Gastrocnemius medialis (tissue), 4 donors: Measurements from ENCODE around the gene SLC16A10. TPM values are rescaled to one million over a fixed set of nuclear protein-coding genes. Genes with fewer than 3 reads are reported as not detected.
A peak's percentile ranks its signal among the peaks of the same experiment; 100 is the strongest.

Experiments
- ATAC-seq, 2 donors: fragments of 150-250 bp; one replicate each; pipeline ENCODE4 v1.9.1; 2016
- DNase-seq, 2 donors: peaks; one replicate each; pipeline ENCODE4 v3.0.0-alpha.2; 2019
- H3K27ac ChIP-seq, 4 donors: fragments of 200-600 bp; sonication (generic); 1 replicate in 1 of 4; 2 replicates in 3 of 4; pipeline ENCODE4 v1.5.1; 2016 to 2018; ENCODE audit warnings: mild to moderate bottlenecking in 2 of 4, moderate library complexity in 1 of 4
- H3K27me3 ChIP-seq, 3 donors: fragments of 200-600 bp; sonication (generic) in 2 of 3; 1 replicate in 1 of 3; 2 replicates in 2 of 3; pipeline versions ENCODE4 v1.5.1 to v1.6.0; 2016 to 2019; ENCODE audit warnings: mild to moderate bottlenecking in 1 of 3, moderate library complexity in 1 of 3
- H3K36me3 ChIP-seq, 2 donors: fragments of 200-600 bp; sonication (generic) in 1 of 2; one replicate each; pipeline ENCODE4 v1.5.1; 2017 to 2018
- H3K4me1 ChIP-seq, 2 donors: fragments of 200-600 bp; sonication (generic) in 1 of 2; one replicate each; pipeline ENCODE4 v1.5.1; 2016 to 2017; ENCODE audit warnings: mild to moderate bottlenecking in 2 of 2
- H3K4me3 ChIP-seq, 4 donors: fragments of 200-600 bp; sonication (generic) in 3 of 4; 1 replicate in 1 of 4; 2 replicates in 3 of 4; pipeline ENCODE4 v1.5.1; 2016 to 2019; ENCODE audit warnings: mild to moderate bottlenecking in 2 of 4
- H3K9me3 ChIP-seq, 3 donors: fragments of 200-600 bp; sonication (generic) in 2 of 3; 1 replicate in 1 of 3; 2 replicates in 2 of 3; pipeline ENCODE4 v1.5.1; 2016 to 2019
- CTCF ChIP-seq, 5 experiments: fragments of 450-650 bp in 3 of 5; fragments of 200-600 bp in 2 of 5; sonication (generic) in 2 of 5; IDR thresholded peaks in 4 of 5; conservative IDR thresholded peaks in 1 of 5; 1 replicate in 4 of 5; 2 replicates in 1 of 5; pipeline ENCODE4 v1.5.1; 2016 to 2019; ENCODE audit warnings: antibody characterized with exemption in 5 of 5, mild to moderate bottlenecking in 3 of 5, moderate library complexity in 3 of 5
- POLR2A ChIP-seq, 2 donors: fragments of 450-650 bp; IDR thresholded peaks; one replicate each; pipeline ENCODE4 v1.6.1; 2017; ENCODE audit warnings: antibody characterized with exemption in 2 of 2, mild to moderate bottlenecking in 2 of 2, moderate library complexity in 2 of 2
- in situ Hi-C, 4 donors: fragments of 200-750 bp; cut with MboI; loops; one replicate each; pipeline versions ENCODE4 v1.15.0 to v1.8.0; 2017; ENCODE audit warnings: low sequenced_read_pairs in 4 of 4
- intact Hi-C: fragments of 100-400 bp; cut with DNase I; formaldehyde crosslinking; loops from one replicate; pipeline ENCODE4 v1.15.1; 2023; ENCODE audit warnings: low total_unique reads
- total RNA-seq, 4 donors: library from RNA; depleted of rRNA; stranded (reverse); fragments of >200 nt; gene quantifications; one replicate each; pipeline versions ENCODE4 v1.1.0 to v1.2.3, GENCODE V29; 2016

SLC16A10 gene
- total RNA-seq, 4 donors from 2014 or later: 81.5 to 167 (median 144) TPM

GRCh38 chr6:111110036-111110435 is 22.7 kb downstream of the SLC16A10 start:
- ATAC-seq: no peak
- Histone ChIP-seq H3K36me3 (no peaks in the 10 kb centered on the region), H3K27me3 (no peaks in the 10 kb centered on the region), H3K27ac (peak overlapping the region; percentile 43 to 98 (median 92)), H3K9me3 (no peaks in the 10 kb centered on the region), H3K4me3 (no peak overlapping the region), H3K4me1 (peaks cover 47 to 65% of the 10 kb centered on the region in 2 donors)
- no peak for DNase-seq
- TF ChIP-seq CTCF (IDR thresholded peaks at IDR 0.05 in 4 of 5, conservative IDR thresholded peaks at IDR 0.05 in 1 of 5) (no peak), POLR2A (IDR thresholded peaks at IDR 0.05) (no peak)
- in situ Hi-C loops (loop anchor here in 1 of 4 donors (25.0 kb wide), 1 partner anchor 552 kb away; no protein-coding TSS in a partner anchor), intact Hi-C loops (no loop called here)

DNA sequence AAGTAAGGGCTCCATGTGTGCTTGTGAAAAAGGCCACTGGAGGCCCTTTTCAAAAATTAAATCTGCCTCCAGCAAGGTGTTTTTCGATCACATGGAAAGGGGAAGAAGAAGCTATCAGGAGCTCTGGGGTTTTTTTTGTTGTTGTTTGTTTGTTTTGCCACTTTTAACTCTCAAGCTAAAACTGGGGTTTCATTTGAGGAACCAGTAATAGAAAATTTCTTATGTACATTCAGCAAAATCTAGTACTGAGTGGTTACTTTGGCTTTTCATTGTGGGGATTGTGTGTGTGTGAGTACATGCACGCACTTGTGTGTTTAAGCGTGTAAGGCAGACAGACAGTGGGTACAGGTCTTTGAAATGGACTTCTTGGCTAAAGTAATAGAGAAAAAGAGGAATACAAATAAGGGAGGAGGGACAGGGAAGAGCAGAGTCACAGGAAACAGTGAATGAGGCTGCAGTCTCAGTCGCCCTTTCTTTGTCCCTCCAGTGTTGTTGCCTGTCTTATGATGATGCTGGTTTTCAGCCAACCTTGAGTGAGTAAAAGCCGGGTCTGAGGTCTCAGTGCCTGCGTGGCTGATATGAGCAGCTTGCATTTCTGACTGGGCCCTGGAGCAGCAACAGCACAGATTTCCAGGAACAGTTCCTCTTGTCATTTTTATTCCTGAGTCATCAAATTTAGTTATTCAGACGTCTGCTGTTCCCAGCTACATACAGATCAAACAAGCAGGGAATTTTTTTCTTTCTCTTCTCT is 26.2 kb downstream of the SLC16A10 start:
- Histone ChIP-seq H3K4me3 (peak overlapping the region in 1 of 4 donors; percentile 8), H3K27me3 (no peaks in the 10 kb centered on the region), H3K4me1 (peaks cover 45 to 50% of the 10 kb centered on the region in 2 donors), H3K9me3 (no peaks in the 10 kb centered on the region), H3K36me3 (no peaks in the 10 kb centered on the region), H3K27ac (peak overlapping the region; percentile 88 to 98 (median 92))
- ATAC-seq (peak; percentile 95 to 96), DNase-seq (peak; percentile 73 to 74)
- no peak for TF ChIP-seq CTCF (IDR thresholded peaks at IDR 0.05 in 4 of 5, conservative IDR thresholded peaks at IDR 0.05 in 1 of 5)
- peak in 1 of 2 donors; percentile 57 for TF ChIP-seq POLR2A (IDR thresholded peaks at IDR 0.05)
- in situ Hi-C loops: loop anchor here in 1 of 4 donors (25.0 kb wide), 1 partner anchor 549 kb away; no protein-coding TSS in a partner anchor
- intact Hi-C loops: no loop called here

DNA sequence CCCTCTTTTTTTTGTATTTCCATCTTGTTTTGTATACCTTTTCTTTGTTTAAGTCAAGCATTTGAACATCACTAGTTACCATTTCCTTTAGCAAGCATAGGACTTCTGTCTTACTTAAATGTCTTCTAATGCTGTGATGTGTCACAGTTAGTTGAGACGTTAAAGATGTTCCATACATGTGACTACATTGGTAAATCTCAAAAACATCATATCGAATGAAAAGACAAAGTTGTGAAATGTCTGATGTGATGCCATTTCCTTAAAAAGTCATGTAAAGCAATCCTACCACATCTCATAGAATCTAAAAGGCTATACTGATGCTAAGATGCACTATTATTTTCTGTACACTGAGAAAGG is 26.8 kb downstream of the SLC16A10 start:
- TF ChIP-seq POLR2A (IDR thresholded peaks at IDR 0.05) (peak in 1 of 2 donors; percentile 56), CTCF (IDR thresholded peaks at IDR 0.05 in 4 of 5, conservative IDR thresholded peaks at IDR 0.05 in 1 of 5) (no peak)
- peak overlapping the region in 1 of 4 donors; percentile 8 for H3K4me3 ChIP-seq
- H3K9me3 ChIP-seq: no peaks in the 10 kb centered on the region
- in situ Hi-C loops (loop anchor here in 1 of 4 donors (25.0 kb wide), 1 partner anchor 548 kb away; no protein-coding TSS in a partner anchor), intact Hi-C loops (no loop called here)
- DNase-seq (no peak), ATAC-seq (peak; percentile 55 to 67)
- H3K27ac ChIP-seq: peak overlapping the region; percentile 88 to 98 (median 92)
- H3K36me3 ChIP-seq: no peaks in the 10 kb centered on the region
- no peaks in the 10 kb centered on the region for H3K27me3 ChIP-seq
- peaks cover 45 to 47% of the 10 kb centered on the region in 2 donors for H3K4me1 ChIP-seq

GRCh38 chr6:111114482-111114881 is 27.2 kb downstream of the SLC16A10 start:
- no peak for ATAC-seq
- no peaks in the 10 kb centered on the region for H3K27me3 ChIP-seq
- no peak overlapping the region for H3K4me3 ChIP-seq
- H3K4me1 ChIP-seq: peaks cover 45 to 47% of the 10 kb centered on the region in 2 donors
- DNase-seq: no peak
- intact Hi-C loops: no loop called here
- H3K9me3 ChIP-seq: no peaks in the 10 kb centered on the region
- TF ChIP-seq CTCF (IDR thresholded peaks at IDR 0.05 in 4 of 5, conservative IDR thresholded peaks at IDR 0.05 in 1 of 5): no peak
- TF ChIP-seq POLR2A (IDR thresholded peaks at IDR 0.05): no peak
- H3K36me3 ChIP-seq: no peaks in the 10 kb centered on the region
- peak overlapping the region; percentile 88 to 98 (median 92) for H3K27ac ChIP-seq
- in situ Hi-C loops: loop anchor here in 1 of 4 donors (25.0 kb wide), 1 partner anchor 548 kb away; no protein-coding TSS in a partner anchor
